ENCODE data around the gene FAP. TPM values are rescaled to one million over a fixed set of nuclear protein-coding genes. Genes with fewer than 3 reads are reported as not detected.

Gene FAP
- total and polyA plus RNA-seq, 9 of the 15 experiments (the other 6 are each of a cell fraction or from before 2014, with no cell fraction given), result not detected

GRCh38 chr2:162153608-162154224 lies 89.5 kb downstream of the FAP start:
- under 1% methylated on average over 5 of the region's 5 CpGs for WGBS (ENCODE audit: insufficient coverage, low coverage, missing lambda C conversion rate)
- ChIA-PET POLR2A (no interaction called here), CTCF (ENCODE audit: low intra/inter-chr PET ratio) (interaction anchor here (0.8 kb wide), 1 partner anchor 147 kb away, joined by 3 read pairs; no protein-coding TSS in a partner anchor)
- Histone ChIP-seq H3K4me1 (replicated peaks in 1 of 2; ENCODE audit: control insufficient read depth in 2 of 2, insufficient read depth in 2 of 2, low read length in 2 of 2) (no peaks in the 10 kb centered on the region), H3K27me3 (ENCODE audit: control insufficient read depth in 2 of 2, insufficient read depth in 2 of 2, low read length in 2 of 2) (no peaks in the 10 kb centered on the region), H3K27ac (ENCODE audit: extremely low read depth, low read depth, low read length) (no peak overlapping the region), H3K4me2 (ENCODE audit: insufficient read depth, low read length) (no peak overlapping the region), H3K9ac (ENCODE audit: insufficient read depth in 1 of 2, low read depth in 2 of 2, low read length in 2 of 2) (no peak overlapping the region), H3K4me3 (no peak overlapping the region), H2AFZ (ENCODE audit: low read depth, low read length) (no peak overlapping the region), H3K9me1 (ENCODE audit: control insufficient read depth, insufficient read depth, low read length) (no peaks in the 10 kb centered on the region), H3K36me3 (ENCODE audit: control insufficient read depth, insufficient read depth, low read length) (no peaks in the 10 kb centered on the region), H3K79me2 (ENCODE audit: control insufficient read depth, insufficient read depth, low read length) (no peaks in the 10 kb centered on the region), H3K9me3 (replicated peaks; ENCODE audit: control insufficient read depth, insufficient read depth, low read depth, low read length) (no peaks in the 10 kb centered on the region), H4K20me1 (replicated peaks; ENCODE audit: control insufficient read depth, insufficient read depth, low read length) (no peaks in the 10 kb centered on the region)
- intact Hi-C loops (cut with micrococcal nuclease), result loop anchor here (2.0 kb wide), 1 partner anchor 145 kb away; no protein-coding TSS in a partner anchor
- no TSS peak for BruUV-seq (replicated peaks)
- FAIRE-seq (peak; percentile 6), ATAC-seq (peak; percentile 61; the same call in 1 of the 3 replicates), DNase-seq (ENCODE audit: extremely low read depth in 1 of 4, low spot score in 3 of 4) (peak in 3 of 4 experiments; percentile 12 to 44 (median 15))
- in situ Hi-C loops (cut with MboI), result no loop called here
- TF ChIP-seq JUND (IDR thresholded peaks at IDR 0.05; ENCODE audit: borderline replicate concordance, low read depth, low read length) (no peak), JUND (tag; IDR thresholded peaks at IDR 0.05; ENCODE audit: borderline replicate concordance, low read depth, low read length) (no peak), CTCF (IDR thresholded peaks at IDR 0.05 in 2 of 3, conservative IDR thresholded peaks at IDR 0.05 in 1 of 3; ENCODE audit: insufficient read depth in 2 of 3, low read depth in 1 of 3, low read length in 3 of 3) (peak in 2 of 3 experiments; percentile 41 to 44; a peak in 3 of 6 replicates), CHD7 (IDR thresholded peaks at IDR 0.05; ENCODE audit: low read depth, low read length) (peak; percentile 85), BRF2 (IDR thresholded peaks at IDR 0.05; ENCODE audit: borderline replicate concordance, insufficient read depth, insufficient read length) (no peak)

All from K562 (cell line).